PFSK-1 (cell line): ENCODE results near the gene TMOD4.

Experiments
- FOXP2 ChIP-seq: optimal IDR thresholded peaks from 2 replicates; pipeline ENCODE3; 2011; ENCODE audit warnings: borderline replicate concordance, control low read depth, inconsistent platforms; ENCODE audit not compliant: insufficient read depth; ENCODE audit errors: extremely low read length, extremely low read depth
- POLR2AphosphoS5 ChIP-seq: IDR thresholded peaks from 2 replicates; pipeline ENCODE4 v1.6.1; 2012; ENCODE audit warnings: low read depth, mild to moderate bottlenecking, control low read depth, low read length, moderate library complexity
- REST ChIP-seq, 2 experiments: IDR thresholded peaks; 2 replicates each; pipeline versions ENCODE4 v1.6.1 to v1.8.0; 2011 to 2012; ENCODE audit warnings: low read depth in 2 of 2, low read length in 2 of 2, control low read depth in 1 of 2, inconsistent platforms in 1 of 2, mild to moderate bottlenecking in 1 of 2, moderate library complexity in 1 of 2; ENCODE audit not compliant: insufficient read depth in 1 of 2
- SIN3A ChIP-seq: IDR thresholded peaks from 2 replicates; pipeline ENCODE4 v1.6.1; 2012; ENCODE audit warnings: mild to moderate bottlenecking, low read length, moderate library complexity, borderline replicate concordance; ENCODE audit not compliant: insufficient read depth
- TAF1 ChIP-seq: IDR thresholded peaks from 2 replicates; pipeline ENCODE4 v1.6.1; 2012; ENCODE audit warnings: low read length, control low read depth, borderline replicate concordance; ENCODE audit not compliant: insufficient read depth

The TMOD4 gene

GRCh38 chr1:151146072-151146411, 29.7 kb downstream of the TMOD4 start:
- no peak for TF ChIP-seq TAF1

GRCh38 chr1:151145304-151146071, 30.3 kb downstream of the TMOD4 start:
- TF ChIP-seq TAF1 (no peak), FOXP2 (no peak), SIN3A (no peak), POLR2AphosphoS5 (no peak), REST (IDR thresholded peaks at IDR 0.05; ENCODE audit: insufficient read depth in 1 of 2, low read depth in 2 of 2, low read length in 2 of 2) (no peak)

- TF ChIP-seq SIN3A (no peak), FOXP2 (no peak), POLR2AphosphoS5 (no peak), TAF1 (no peak), REST (IDR thresholded peaks at IDR 0.05; ENCODE audit: insufficient read depth in 1 of 2, low read depth in 2 of 2, low read length in 2 of 2) (no peak)
Measured at GRCh38 chr1:151144474-151145303, 31.1 kb downstream of the TMOD4 start.

- TF ChIP-seq POLR2AphosphoS5: no peak
- no peak for TF ChIP-seq REST (IDR thresholded peaks at IDR 0.05; ENCODE audit: insufficient read depth in 1 of 2, low read depth in 2 of 2, low read length in 2 of 2)
- no peak for TF ChIP-seq FOXP2
- no peak for TF ChIP-seq TAF1
- no peak for TF ChIP-seq SIN3A
Measured at GRCh38 chr1:151143986-151144385, 31.8 kb downstream of the TMOD4 start.

- TF ChIP-seq REST (IDR thresholded peaks at IDR 0.05; ENCODE audit: insufficient read depth in 1 of 2, low read depth in 2 of 2, low read length in 2 of 2) (no peak), TAF1 (no peak), FOXP2 (no peak)
Measured at GRCh38 chr1:151143057-151143435, 32.7 kb downstream of the TMOD4 start.
